CD4-positive, alpha-beta T cell treated with Interleukin-4 for 1 hour (primary cell): ENCODE measurements around the gene ARHGEF1.
"Not testable (repeated sequence)": the region's sequence is repeated elsewhere in the genome, so short reads cannot be mapped to it uniquely, and the experiment has no call there.

Source experiments
- DNase-seq, 2 donors: peaks; one replicate each; pipeline ENCODE4 v3.0.0-alpha.2; 2020 to 2022

ARHGEF1 gene

DNA sequence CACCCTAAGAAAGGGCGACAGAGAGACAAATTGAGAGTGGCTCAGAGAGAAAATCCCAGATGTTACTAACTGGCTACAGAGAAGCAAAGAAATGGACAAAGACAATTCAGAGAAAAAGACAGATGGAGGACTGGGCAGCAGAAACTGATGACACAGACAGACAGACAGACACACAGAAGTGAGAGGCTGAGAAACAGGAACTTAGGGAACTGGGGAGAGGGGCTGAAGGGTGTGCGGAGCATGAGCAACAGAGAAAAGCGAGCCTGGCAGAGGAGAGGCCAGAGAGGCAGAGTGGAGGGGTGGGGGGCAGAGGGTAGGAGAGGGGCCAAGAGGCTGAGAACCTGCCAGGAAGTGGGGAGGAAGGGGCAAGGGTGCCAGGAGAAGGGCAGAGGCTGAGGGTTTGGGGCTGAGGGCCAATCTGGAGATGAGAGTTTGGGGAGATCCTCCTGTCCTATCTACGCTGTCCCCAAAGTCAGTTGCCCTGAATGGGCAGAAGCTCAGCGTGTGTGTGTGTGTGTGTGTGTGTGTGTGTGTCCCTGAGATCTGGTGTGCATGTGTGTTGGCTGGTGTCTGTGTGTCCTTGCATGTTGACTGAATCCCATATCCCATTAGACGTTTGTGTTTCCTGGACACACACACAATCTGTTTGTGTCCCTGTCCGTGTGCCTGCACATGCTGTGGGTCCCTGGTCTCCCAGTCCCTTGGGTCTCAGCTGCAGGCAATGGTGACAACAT lies 50.9 kb downstream of the ARHGEF1 start:
- no peak for DNase-seq

DNA sequence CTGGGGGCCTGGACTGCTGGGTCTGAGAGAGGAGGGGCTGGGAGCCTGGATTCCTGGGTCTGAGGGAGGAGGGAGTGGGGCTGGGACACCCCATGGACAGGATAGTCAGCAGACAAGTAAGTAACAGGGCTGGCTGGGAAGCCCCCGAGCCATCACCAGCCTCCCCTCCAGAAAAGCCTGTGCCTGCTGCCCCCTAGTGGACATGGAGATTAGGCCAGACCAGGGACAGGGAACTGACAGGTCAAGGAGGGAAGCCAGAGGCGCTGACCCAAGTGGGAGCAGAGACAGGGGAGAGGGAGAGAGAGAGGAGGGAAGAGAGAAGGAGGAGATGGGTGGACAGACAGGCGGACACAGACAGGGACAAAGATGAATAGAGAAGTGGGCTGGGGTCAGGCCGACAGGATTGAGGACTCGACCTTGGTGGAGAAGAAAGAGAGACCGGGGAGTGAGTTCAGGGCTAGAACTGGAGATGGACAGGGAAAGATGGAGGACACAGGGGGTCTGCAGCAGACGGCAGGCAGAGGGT lies 51.9 kb downstream of the ARHGEF1 start:
- peak; percentile 84 to 85 for DNase-seq

DNA sequence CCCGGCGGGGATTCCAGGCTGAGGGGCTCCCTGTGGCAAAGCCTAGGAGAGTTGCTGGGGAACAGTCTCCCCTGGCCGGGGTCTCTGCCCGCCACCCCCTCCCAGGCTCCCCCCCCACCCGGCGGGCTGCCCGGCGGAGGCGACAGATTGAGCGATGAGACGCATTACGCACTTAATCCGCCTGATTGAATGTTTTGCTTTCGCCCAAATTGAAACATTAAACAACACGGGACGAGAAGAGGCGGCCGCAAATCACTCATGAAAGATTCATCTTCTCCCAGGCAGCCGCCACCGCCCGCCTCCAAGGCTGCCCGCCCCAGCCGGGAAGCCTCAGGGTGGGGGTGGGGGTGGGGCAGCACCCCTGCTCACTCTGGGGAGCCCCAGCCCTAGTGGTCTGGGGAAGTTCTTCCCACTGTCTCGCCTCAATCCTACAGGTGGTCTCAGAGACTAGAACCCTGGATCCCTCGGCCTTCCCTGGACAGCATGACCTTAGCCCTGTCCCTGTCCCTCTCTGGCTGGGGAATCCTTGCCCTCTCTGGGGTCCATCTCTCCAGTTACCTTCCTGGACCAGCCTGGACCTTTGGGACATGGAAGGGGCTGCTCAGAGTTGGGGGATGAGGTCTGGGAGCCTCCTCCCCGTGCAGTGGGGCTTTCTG lies 52.9 kb downstream of the ARHGEF1 start:
- DNase-seq: no peak

DNA sequence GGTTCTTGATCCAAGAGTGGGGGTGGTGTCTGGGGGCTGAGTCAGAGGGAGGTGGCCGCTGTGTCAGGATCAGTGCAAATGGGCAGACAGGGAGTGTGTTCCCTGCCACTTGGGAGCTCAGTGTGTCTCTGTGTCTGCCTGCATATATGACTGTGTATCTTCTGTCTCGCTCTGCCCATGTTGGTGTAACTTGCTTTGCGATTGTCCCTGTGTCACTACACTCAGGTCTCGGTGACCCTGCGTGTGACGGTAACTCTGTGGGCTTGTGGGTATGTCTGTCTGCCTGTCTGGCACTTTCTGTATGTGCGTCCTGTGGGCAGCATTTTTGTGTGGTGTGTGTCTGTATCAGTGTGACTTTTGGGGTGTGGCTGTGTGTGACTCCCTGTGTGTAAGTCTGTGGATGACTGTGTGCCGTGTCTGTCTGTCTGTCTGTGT lies 53.4 kb downstream of the ARHGEF1 start:
- DNase-seq: peak; percentile 65 to 68

DNA sequence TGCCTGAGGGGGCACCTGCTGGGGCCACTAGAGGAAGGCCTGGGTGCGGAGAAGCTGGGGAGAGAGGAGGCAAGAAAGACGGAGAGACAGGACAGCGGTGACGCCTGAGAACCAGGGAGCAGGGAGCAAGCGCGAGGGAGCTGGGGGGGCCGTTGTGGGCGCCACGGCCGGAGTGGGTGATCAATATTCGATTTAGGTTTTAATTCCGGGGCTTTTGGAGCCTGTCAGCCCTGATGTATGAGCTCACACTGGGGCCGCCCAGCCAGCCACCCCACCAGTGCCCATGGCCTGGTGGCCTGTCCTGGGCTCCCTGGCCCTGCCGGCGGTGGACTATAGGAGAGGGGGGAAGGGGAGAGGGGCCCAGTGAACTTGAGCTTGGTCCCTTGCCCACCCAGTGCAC lies 54.0 kb downstream of the ARHGEF1 start:
- no peak for DNase-seq

DNA sequence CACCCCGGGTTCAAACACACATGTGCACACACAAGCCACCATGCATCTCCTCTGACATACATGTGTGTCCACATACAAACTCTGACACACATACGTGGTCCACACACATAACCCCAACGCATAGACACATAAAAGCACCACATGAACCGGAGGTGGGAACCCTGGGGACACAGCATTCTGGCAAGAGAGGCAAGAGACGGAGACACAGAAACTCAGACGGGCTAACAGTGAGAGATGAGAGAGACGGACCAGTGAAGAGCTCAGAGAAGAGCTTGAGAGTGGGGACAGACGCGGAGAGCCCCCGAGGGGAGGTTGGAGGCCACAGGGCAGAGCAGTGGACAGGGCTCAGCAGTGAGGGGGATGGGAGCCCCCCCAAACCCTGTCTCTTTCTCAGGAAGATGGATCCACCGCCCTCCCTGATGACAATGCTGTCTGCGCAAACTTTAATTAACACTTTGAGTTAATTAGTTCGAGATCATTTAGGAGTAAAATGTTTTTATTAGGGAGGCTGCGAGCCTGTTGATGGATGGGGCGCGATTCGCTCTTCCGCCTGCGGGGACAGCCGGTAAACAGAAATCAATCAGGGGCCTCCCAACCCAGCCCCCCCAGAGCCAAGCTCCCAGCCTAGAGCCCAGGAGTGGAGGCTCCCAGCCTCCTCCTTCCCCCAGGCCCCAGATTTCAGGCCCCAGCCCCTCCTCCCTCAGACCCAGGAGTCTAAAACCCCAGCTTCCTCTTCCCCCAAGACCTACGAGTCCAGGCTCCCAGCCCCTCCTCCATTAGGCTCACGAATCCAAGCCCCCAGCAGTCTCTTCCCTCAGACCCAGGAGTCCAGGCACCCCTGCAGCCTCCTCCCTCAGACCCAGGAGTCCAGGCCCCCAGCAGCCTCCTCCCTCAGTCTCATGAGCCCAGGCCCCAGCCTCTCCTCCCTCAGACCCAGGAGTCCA lies 54.8 kb downstream of the ARHGEF1 start:
- DNase-seq: no peak

DNA sequence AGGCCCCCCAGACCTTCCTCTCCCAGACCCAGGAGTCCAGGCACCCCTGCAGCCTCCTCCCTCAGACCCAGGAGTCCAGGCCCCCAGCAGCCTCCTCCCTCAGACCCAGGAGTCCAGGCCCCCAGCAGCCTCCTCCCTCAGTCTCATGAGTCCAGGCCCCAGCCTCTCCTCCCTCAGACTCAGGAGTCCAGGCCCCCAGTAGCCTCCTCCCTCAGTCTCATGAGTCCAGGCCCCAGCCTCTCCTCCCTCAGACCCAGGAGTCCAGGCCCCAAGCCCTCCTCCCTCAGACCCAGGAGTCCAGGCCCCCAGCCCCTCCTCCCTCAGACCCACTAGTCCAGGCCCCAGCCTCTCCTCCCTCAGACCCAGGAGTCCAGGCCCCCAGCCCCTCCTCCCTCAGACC lies 56.2 kb downstream of the ARHGEF1 start:
- not testable (repeated sequence) for DNase-seq

DNA sequence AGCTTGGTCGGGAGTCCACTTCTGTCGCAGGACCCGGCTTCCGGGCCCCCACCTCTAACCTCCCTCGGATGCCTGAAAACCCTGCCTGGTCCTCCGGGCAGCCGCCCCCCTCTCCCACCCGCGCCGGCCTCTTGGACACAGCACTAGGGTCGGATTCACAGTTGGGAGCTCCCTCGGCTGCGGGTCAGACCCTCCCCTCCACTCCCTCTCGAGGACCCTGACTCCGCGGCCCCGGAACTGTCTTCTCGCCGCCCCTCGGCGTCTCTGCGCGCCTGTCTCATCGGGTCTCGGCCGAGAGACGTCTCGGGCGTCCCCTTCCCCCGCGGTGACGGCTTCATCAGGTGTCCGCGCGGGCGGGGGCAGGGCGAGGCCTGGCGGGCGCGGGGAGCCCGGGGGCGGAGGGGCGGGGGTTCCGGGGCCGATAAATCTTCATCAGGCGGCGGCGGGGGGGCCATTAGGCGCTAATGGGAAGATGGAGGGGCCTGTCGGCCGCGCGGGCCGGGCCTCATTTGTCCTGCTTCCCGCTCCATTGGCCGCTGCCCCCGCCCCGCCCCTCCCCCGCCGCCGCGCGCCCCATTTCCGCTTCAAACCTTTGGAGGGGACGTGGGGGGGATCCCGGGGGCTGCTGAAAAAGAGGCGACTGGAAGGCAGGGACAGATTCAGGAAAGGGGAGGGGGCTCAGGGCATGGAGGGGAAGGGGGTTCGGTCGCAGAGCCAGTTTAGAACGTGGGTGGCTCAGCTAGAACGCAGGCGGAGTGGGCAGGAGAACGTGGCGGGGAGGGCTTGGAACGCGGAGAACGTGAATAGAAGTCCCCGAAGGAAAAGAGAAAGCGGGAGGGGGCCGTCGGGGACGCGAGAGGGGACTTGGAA lies 57.1 kb downstream of the ARHGEF1 start:
- peak; percentile 44 to 71 for DNase-seq

DNA sequence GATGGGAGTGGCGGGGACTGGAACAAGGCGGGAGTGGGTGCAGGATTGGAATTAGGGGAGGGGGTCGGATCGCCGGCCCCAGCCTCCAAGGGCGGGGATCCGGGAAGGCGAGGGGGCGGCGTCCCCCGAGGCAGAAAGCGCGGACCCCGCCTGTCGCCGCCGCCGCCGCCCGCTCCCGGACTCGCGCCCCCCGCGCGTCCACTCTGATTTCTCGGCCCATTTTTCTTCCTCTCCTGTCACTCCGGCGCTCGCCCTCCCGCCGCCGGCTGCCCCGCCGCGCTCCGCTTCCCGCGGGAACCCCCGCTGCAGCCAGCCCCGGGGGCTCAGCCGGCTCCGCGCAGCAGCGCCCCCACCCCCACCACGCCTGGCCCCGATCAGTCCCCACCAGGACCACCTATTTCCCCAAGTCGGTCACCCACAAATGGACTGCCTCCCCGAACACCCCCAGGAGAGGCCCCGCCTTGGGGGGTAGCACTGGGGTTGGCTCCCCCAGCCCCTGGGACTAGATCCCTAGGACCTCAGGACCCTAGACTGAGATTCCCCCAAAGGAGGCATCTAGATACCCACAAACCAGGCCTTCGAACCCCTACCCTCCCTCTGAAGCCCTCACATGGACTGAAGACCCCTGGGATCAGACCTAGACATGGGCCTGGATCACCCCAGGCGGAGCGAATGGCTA lies 57.9 kb downstream of the ARHGEF1 start:
- DNase-seq: no peak

DNA sequence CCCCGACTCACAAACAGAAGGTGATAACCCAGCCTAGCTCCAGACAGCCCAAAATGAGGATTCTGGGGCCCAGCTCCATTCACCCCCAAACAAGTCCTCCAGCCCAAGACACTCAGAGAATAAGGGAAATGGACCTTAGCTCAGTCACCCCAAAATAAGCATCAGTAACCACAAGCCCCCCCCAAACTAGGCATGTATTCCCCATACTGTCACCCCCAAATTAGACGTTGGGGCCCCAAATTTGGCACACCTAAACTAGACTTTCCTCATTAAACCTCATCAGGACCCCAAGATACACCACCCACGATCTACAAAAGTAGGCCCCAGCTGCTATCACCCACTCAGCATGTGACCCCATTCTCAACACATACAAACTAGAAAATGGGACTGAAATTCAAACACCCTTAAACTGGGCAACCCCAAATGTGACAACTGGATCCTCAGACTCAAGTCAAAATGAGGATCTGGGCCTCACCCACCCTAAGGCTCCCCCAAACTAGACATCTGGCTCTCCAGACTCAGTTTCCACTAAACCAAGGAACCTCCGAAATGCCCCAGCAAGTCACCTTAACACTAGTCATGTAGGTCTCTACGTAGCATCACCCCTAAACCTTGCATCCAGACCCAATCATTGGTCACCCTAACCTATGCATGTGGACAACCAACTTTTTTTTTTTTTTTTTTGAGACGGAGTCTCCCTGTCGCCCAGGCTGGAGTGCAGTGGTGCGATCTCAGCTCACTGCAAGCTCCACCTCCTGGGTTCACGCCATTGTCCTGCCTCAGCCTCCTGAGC lies 58.6 kb downstream of the ARHGEF1 start:
- DNase-seq: no peak

DNA sequence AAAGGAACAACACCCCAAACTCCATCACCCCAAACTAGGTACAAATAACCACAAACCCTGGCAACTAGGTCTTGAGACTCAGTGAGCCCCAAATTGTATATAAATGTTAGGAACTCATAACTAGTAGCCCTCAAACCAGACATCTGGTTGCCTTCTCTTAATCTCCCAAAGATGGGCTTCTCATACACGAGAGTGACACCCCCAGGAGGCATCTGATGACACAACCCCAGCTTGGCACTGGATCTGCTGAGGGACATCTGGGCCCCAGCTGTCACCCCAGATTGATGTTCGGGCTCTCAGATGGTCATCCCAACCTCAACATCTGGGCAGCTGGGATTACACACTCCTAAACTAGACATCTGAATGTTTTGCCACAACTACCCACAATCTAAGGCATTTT lies 61.4 kb downstream of the ARHGEF1 start:
- no peak for DNase-seq

DNA sequence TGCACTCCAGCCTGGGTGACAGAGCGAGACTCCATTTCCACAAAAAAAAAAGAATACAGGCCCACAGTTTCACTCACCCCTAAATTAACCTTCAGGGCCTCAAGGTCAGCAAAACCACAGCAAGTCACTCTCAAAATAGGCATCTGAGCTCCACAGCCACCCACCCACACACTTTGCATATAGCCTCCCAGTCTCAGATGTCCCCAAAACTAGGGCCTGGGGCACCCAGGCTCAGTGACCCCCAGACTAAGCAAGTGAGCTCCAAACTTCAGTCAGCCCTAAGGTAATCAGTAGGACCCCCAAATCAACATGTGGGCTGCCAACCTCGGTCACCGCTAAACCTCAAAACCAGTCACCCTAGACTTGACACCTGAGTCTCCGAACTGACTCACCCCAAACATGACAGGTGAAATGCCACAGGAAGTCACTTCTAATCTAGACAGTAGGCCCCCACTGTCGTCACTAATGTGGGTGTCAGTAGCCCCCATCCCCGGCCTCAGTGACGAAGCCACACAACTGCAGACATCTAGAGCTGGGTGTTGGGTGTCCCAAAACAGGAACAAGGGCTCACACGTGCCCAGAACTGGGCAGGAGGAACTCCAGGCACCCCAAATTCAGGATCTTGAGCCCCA lies 62.3 kb downstream of the ARHGEF1 start:
- DNase-seq: peak; percentile 90 to 94

DNA sequence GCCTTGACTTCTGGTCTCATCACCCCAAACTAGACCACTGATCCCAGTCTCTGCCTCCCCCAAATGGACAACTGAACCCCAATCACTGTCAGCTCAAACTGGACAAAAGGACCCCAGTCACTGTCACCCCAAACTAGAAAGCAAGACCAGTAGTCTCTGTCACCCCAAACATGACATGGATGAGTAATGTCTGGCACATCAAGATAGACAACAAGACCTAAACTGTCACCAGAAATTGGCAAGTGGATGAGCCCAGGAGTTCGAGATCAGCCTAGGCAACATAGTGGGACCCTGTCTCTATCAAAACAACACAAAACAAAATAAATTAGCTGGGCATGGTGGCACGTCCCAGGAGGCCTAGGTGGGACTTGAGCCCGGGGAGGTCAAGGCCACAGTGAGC lies 64.1 kb downstream of the ARHGEF1 start:
- DNase-seq: no peak

DNA sequence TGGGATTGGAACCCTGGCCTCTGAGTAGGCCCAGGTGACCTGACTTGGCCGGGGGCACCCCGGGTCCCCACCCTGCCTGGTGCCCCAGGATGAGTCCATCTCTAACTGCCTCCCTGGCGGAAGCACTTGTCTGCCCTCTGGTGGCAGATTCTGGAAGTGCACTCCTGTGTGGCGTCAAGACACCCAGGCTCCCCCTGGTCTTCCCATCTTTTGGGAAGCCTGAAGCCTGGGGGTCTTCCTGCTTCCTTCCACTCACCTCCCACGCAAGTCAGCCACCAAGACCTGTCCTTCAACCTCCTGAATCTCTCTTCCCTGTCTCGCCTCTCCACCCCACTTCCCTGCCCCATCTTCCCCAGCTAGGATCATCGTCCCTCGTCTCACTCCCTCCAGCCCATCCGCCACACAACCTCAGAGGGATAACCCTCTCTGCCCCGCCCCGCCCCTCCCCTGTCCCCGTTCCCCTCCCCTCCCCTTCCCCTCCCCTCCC lies 68.7 kb downstream of the ARHGEF1 start:
- peak; percentile 84 for DNase-seq

DNA sequence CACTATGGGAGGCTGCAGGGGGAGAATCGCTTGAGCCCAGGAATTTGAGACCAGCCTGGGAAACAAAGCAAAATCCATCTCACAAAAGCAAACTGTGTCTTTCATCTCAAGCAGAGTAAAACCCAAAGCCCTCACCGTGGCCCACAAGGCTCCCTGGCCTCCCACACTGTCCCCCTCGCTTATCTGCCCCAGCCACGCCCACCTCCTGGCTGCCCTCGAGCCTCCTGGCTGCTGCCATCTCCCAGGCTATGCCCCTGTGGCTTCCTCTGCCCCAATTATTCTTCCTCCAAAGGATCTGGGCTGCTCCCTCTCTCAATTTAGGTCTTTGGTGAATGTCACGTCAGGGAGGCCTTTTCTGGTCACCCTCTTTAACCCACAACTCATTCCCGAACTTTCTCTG lies 72.5 kb downstream of the ARHGEF1 start:
- DNase-seq: no peak

DNA sequence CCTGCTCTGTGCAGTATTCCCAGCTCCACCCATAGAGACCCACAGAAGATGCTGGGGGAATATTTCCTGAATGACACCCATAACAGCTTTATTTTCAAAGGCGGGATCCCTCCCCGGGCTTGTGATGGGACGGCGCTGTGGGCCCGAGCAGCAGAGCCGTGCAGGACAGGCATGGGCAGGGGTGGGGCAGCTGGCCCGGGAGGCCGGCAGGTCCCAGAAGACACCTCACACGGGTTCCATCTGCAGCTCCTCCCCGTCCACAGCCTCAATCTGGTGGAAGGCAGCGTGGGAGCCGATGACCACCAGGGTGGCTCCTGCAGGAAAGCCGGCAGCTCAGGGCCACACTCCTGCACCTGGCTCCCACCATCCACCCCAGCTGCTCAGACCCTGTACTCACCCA lies 73.6 kb downstream of the ARHGEF1 start:
- DNase-seq: no peak
